ACHN (cell line): ENCODE measurements around the gene TAS2R16.

Experiments
- DNase-seq: peaks from one replicate; pipeline ENCODE4 v3.0.0-alpha.2; 2015
- in situ Hi-C: cut with HindIII; loops from 2 replicates; pipeline ENCODE4 v1.10.0; 2017; ENCODE audit warnings: low sequenced_read_pairs, low pct_ligation_motif_present, low pct_unique_long_range_greater_than_20kb

The TAS2R16 gene, protein sequence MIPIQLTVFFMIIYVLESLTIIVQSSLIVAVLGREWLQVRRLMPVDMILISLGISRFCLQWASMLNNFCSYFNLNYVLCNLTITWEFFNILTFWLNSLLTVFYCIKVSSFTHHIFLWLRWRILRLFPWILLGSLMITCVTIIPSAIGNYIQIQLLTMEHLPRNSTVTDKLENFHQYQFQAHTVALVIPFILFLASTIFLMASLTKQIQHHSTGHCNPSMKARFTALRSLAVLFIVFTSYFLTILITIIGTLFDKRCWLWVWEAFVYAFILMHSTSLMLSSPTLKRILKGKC

DNA sequence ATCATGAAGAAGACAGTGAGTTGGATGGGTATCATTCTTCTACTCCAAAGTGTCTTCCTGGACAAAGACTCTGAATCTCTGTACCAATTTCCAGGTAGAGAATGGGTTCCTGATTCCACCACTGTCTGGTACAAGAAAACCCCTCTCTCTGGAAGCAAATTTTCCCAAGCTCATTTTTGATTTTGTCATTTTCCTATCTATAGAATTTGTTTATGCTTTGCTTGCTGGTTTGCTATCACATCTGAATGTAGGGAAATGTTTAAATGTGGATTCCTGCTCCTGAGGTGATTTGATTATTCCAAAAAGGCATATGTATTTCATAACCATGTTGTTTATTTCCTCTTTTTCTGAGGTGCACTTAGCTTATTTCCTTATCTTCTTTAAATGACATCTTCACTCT lies at the start of gene TAS2R16:
Gene TAS2R16 (minus strand): TSS at position 101 of the 400 bp plus-strand sequence. CDS start 66 bp downstream, at position 35.
- DNase-seq, result no peak
- in situ Hi-C loops, result no loop called here

DNA sequence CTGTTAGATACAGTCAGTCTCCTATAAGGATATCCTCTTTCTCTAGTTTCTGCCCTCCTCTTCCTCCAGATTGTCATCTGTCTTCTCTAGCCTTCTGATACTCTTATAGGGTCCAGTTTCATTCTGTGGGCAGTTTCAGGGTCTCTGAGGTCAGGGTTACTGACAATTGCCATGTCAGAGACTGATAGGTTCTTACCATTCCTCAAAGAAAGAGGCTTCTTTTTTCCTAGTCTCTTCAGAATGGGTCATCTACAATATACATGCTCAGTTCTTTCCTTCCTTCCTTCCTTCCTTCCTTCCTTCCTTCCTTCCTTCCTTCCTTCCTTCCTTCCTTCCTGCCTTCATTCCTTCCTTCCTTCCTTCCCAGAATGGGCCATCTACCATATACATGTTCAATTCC lies 48.1 kb upstream of the TAS2R16 start:
- no peak for DNase-seq

DNA sequence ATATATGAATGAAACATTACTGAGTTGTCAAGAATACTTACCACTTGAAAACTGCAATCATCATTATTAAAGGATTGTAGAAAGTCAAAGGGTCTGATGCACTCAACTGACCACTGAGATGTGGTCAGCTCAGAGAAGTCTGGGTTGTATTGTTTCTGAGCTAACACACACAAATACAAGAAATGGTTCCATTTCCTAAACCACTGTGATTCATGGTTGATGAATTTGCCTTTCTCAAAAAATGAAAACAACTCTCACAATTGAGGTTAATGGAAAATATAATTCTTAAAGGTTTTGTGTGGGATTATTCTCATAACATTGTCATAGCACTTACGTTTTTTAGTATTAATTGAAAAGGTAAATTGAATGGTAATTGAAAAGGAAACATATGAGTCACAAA lies 45.6 kb upstream of the TAS2R16 start:
- DNase-seq, result no peak
- in situ Hi-C loops, result no loop called here

More for the DNA sequence above, 48.1 kb upstream of the TAS2R16 start:
- in situ Hi-C loops, result no loop called here

DNA sequence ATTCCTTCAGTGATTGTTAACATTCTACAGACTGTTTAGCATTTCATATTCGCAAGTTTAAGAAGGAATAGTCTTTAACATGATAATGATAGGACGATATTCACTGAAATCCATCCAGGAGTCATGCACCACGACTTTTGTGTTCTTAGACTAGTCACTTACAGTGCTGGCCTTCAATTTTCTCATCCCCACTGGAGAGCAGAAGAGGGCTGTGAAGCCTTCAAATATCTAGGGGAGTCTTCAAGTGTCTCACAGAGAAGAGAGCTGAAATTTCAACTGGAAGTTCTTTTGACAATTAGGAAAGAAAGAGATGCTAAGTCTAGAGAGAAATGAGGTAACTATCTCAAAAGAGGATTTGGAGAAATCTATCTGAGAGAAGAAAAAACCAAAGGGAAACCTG lies 43.8 kb upstream of the TAS2R16 start:
- DNase-seq, result no peak
- in situ Hi-C loops, result no loop called here

- in situ Hi-C loops, result no loop called here
- no peak for DNase-seq
Observed at GRCh38 chr7:123034106-123034505, 38.6 kb upstream of the TAS2R16 start.

DNA sequence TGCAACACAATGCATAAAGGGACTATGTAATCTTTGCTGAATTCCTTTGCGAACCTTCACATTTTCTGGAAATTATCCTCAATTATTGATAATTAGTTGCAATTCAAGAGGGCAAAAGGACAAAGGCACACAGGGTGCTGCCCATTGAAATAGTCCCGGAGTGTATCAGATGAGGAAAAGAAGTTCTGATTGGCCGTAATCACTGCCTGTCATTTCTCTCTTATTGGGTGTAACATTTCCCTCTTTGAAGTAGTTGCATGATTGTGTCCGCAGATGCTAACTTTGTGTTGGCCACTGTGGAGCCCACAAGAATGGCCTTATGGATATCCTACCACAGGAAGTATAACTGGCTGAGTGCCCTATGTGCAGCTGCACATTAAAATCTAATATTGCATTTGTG lies 35.1 kb upstream of the TAS2R16 start:
- DNase-seq, result no peak
- in situ Hi-C loops, result no loop called here

DNA sequence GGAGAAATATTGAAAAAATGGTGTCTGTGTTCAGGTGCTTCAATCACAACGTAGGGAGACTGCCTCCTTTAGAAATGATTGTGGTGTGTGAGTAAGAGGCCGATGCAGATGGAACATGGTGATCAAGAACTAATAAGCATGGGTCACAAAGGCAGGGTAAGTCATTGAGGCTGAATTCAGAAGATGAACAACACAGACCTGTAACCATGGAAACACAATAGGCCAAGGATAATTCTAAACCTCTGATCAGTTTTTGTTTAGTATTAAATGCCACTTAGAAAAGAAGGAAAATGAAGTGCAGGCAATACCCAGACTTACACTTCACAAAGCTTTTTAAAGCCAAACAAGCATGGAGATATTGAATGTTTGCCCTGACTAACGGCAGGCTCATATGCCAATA lies 32.8 kb upstream of the TAS2R16 start:
- in situ Hi-C loops, result no loop called here
- no peak for DNase-seq

DNA sequence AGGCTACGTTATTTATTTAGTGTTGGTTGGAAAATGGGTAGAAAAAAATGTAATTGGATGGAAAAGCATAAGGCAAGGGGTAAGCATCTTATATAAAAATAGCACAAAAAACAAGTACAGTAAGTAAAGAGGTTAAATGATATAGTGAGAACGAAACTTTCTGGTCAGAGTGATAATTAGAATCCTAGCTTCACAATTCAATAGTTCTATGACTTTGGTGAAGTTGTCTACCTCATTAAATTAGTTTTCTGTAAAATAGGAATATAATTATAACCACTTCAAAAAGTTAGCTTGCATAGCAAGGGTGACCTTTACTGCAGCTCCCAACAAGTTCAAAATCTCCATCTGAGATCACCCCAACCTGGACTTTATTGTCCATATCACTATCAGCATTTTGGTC lies 30.8 kb upstream of the TAS2R16 start:
- in situ Hi-C loops, result no loop called here
- DNase-seq, result no peak

GRCh38 chr7:123024989-123025758 lies 29.7 kb upstream of the TAS2R16 start:
- in situ Hi-C loops, result no loop called here
- DNase-seq, result no peak

GRCh38 chr7:123023126-123023525 lies 27.6 kb upstream of the TAS2R16 start:
- in situ Hi-C loops, result no loop called here
- no peak for DNase-seq

GRCh38 chr7:123022576-123022975 lies 27.1 kb upstream of the TAS2R16 start:
- no peak for DNase-seq
- in situ Hi-C loops, result no loop called here

DNA sequence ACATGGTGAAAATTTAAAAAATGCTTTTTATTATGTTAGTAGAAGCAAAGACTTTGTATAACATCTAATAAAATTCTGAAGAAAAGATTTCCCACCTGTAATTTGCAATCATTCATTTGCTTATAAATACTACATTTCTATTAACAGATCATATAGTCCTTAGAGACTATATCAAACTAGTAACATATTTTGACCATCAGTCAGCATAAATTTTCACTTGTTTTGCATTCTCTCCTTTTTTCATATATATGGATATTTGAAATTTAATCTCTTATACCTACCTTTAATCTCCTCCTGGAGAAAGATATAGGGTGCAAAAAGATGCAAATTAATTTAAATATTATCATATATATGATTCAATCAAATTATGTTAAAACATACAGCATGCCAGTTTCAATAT lies 16.9 kb upstream of the TAS2R16 start:
- in situ Hi-C loops, result no loop called here
- DNase-seq, result no peak

DNA sequence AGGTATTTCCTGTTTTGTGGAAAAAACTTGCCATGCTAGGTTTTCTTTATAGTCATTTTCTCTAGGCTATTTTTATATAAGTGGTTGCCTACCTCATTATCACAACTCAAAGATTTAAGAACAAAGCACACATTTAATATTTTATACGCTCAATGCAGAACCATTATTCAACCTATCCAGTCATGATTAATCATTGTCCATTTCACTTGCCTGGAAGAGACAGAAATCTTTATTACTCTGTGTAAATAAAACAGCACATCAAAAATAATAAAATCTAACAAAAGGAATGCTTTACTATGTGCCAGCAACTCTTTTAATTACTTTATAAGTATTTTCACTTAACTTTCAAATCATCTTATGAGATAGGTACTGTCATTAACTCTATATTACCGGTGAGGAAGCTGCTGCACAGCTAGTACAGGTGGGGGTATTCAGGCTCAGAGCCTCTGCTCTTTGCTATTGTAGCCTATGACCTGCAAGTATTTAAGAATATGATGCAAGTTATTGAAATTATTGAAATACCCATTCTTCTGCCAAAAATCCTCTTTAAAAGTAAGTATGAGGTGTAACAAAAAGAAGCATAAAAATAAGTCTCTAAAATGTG lies 16.4 kb upstream of the TAS2R16 start:
- no peak for DNase-seq
- in situ Hi-C loops, result no loop called here

GRCh38 chr7:123004931-123005330 lies 9.4 kb upstream of the TAS2R16 start:
- DNase-seq, result no peak
- in situ Hi-C loops, result no loop called here

GRCh38 chr7:123003539-123004126 lies 8.1 kb upstream of the TAS2R16 start:
- DNase-seq, result no peak
- in situ Hi-C loops, result no loop called here

GRCh38 chr7:122989577-122989976 lies 5.9 kb downstream of the TAS2R16 start:
- in situ Hi-C loops, result no loop called here
- DNase-seq, result no peak

- DNase-seq, result no peak
- in situ Hi-C loops, result no loop called here
Observed at GRCh38 chr7:122989041-122989440, 6.5 kb downstream of the TAS2R16 start.

- DNase-seq, result no peak
- in situ Hi-C loops, result no loop called here
Observed at GRCh38 chr7:122988333-122988732, 7.2 kb downstream of the TAS2R16 start.

- in situ Hi-C loops, result no loop called here
- no peak for DNase-seq
Observed at GRCh38 chr7:122987463-122987862, 8.0 kb downstream of the TAS2R16 start.
